ENCODE results near the gene ABCA9.

The ABCA9 gene, protein sequence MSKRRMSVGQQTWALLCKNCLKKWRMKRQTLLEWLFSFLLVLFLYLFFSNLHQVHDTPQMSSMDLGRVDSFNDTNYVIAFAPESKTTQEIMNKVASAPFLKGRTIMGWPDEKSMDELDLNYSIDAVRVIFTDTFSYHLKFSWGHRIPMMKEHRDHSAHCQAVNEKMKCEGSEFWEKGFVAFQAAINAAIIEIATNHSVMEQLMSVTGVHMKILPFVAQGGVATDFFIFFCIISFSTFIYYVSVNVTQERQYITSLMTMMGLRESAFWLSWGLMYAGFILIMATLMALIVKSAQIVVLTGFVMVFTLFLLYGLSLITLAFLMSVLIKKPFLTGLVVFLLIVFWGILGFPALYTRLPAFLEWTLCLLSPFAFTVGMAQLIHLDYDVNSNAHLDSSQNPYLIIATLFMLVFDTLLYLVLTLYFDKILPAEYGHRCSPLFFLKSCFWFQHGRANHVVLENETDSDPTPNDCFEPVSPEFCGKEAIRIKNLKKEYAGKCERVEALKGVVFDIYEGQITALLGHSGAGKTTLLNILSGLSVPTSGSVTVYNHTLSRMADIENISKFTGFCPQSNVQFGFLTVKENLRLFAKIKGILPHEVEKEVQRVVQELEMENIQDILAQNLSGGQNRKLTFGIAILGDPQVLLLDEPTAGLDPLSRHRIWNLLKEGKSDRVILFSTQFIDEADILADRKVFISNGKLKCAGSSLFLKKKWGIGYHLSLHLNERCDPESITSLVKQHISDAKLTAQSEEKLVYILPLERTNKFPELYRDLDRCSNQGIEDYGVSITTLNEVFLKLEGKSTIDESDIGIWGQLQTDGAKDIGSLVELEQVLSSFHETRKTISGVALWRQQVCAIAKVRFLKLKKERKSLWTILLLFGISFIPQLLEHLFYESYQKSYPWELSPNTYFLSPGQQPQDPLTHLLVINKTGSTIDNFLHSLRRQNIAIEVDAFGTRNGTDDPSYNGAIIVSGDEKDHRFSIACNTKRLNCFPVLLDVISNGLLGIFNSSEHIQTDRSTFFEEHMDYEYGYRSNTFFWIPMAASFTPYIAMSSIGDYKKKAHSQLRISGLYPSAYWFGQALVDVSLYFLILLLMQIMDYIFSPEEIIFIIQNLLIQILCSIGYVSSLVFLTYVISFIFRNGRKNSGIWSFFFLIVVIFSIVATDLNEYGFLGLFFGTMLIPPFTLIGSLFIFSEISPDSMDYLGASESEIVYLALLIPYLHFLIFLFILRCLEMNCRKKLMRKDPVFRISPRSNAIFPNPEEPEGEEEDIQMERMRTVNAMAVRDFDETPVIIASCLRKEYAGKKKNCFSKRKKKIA (N-terminal part only)

DNA sequence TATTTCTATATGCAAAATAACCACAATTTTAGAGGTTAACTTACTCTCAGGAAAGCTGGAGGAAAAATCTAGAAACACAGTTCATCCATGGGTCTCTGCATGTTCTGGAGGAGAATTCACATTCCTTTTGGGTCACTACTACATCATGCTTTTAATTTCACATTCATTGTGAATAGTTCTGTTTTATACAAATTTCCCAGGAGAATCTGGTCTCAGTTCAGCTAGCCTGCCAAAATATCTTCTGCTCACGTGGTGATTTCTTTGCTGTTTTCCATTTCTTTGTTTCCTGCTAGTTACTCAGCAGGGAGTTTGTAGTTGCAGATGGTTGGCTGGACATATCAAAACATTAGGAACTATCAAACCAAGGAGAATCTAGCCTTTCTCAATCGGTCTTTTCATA is at the start of gene ABCA9:
Gene ABCA9, minus strand, starts transcription at position 106 of the 400 bp plus-strand sequence. CDS start 9,801 bp downstream, outside the sequence.
- H3K4me3 ChIP-seq (ENCODE audit: low read depth, low read length): peak within 1 kb of the TSS; percentile 40
- DNase-seq (ENCODE audit: low read depth): peak; percentile 96
- TF ChIP-seq, protein P1, sequence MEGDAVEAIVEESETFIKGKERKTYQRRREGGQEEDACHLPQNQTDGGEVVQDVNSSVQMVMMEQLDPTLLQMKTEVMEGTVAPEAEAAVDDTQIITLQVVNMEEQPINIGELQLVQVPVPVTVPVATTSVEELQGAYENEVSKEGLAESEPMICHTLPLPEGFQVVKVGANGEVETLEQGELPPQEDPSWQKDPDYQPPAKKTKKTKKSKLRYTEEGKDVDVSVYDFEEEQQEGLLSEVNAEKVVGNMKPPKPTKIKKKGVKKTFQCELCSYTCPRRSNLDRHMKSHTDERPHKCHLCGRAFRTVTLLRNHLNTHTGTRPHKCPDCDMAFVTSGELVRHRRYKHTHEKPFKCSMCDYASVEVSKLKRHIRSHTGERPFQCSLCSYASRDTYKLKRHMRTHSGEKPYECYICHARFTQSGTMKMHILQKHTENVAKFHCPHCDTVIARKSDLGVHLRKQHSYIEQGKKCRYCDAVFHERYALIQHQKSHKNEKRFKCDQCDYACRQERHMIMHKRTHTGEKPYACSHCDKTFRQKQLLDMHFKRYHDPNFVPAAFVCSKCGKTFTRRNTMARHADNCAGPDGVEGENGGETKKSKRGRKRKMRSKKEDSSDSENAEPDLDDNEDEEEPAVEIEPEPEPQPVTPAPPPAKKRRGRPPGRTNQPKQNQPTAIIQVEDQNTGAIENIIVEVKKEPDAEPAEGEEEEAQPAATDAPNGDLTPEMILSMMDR (conservative IDR thresholded peaks at IDR 0.05; ENCODE audit: low read depth, low read length): no peak

DNA sequence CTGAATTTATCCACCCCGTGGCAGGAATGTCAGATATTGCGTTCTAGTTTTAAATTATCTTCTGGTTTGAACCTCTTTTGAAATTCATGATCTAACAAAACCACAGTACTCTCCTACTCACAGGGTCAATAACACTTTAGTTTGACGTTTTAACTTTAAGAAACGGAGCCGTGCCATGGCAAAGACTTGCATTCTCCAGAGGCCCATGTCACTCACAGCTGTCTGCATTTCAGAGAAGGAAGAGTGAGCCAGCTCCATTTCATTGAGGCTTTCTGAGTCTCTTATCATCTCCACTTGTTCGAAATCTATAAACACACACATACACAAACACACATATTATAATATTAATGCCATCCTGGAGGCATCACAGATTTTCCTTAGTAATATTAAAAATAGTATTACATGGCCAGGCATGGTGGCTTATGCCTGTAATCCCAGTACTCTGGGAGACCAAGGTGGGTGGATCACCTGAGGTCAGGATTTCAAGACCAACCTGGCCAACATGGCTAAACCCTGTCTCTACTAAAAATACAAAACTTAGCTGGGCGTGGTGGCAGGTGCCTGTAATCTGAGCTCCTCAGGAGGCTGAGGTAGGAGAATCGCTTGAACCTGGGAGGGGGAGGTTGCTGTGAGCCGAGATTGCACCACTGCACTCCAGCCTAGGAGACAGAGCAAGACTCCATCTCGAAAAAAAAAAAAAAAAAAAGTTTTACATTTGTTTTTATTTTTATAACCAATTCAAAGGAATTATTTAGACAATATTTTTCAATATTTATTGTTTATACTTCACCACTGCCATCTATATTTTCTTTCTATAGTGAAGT is 45.4 kb upstream of the ABCA9 start:
- no peak for DNase-seq (ENCODE audit: low read depth)

DNA sequence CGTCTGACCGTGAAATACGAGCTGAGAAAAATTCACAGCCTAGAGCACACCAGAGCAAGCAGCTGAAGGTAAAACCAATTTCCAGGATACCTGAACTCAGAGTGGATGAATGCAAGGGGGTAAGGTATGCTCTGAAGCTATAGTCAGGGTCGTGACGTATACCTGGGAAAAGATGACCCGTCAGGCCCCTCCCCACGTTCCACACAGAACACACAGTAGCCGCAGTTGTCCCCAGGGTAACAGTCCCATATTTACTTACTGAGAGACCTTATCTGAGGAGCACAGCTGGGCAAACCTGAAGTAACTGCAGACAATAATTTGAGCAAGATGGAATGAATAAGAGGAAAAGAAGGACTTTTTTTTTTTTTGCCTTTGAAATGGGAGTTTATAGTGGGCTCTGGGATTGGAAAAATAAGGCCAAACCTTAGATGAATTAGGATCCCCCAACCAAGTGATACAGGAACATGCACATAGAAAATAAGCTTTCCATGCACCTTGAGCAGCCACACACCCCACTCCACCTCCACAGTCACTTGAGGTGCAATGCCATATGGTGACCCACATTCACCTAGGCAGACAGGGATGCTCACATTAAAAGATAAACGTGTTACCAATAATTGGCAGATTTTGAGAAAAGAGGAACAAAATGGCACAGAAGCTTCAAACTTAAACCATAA is 43.0 kb upstream of the ABCA9 start:
- TF ChIP-seq, protein P1 (conservative IDR thresholded peaks at IDR 0.05; ENCODE audit: low read depth, low read length): no peak
- H3K4me3 ChIP-seq (ENCODE audit: low read depth, low read length): no peak overlapping the region
- DNase-seq (ENCODE audit: low read depth): no peak

More for the DNA sequence above, 45.4 kb upstream of the ABCA9 start:
- TF ChIP-seq, protein P1 (conservative IDR thresholded peaks at IDR 0.05; ENCODE audit: low read depth, low read length): no peak
- no peak overlapping the region for H3K4me3 ChIP-seq (ENCODE audit: low read depth, low read length)

DNA sequence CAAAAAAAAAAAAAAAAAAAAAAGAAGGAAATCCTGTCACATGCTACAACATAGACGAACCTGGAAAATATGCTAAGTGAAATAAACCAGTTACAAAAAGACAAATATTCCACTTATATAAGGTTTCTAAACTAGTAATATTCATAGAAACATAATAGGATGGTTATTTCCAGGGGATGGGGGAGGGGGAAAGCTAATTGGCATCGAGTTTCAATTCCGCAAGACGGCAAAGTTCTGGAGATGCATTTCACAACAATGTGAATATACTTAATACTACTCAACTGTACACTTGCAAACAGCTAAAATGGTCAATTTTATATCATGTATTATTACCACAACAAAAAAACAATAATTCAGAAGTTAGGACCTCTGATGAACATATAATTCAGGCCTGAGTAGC is 37.9 kb upstream of the ABCA9 start:
- H3K4me3 ChIP-seq (ENCODE audit: low read depth, low read length): no peak overlapping the region
- DNase-seq (ENCODE audit: low read depth): no peak
- TF ChIP-seq, protein P1 (conservative IDR thresholded peaks at IDR 0.05; ENCODE audit: low read depth, low read length): no peak

DNA sequence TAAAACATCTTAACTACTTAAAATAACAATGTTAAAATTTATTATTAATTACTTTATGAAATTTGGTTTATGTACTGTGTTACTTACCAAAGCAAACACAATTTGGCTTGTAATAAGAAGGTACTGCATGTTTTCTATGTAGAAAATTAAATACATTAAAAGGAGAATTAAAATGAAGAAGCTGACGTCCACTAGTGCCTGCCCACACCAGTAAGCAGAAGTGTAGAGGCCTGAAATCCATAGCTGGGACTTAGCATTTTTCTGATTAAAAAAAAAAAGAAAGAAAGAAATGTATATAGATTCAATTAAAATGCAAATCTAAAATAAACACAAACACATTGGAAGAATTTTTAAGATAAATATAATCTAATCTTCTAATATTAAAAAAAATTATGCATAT is 35.8 kb upstream of the ABCA9 start:
- no peak for DNase-seq (ENCODE audit: low read depth)
- TF ChIP-seq, protein P1 (conservative IDR thresholded peaks at IDR 0.05; ENCODE audit: low read depth, low read length): no peak
- H3K4me3 ChIP-seq (ENCODE audit: low read depth, low read length): no peak overlapping the region
